NCI-H2081 treated with DMSO at 0.1 percent for 48 hours (cell line): Measurements from ENCODE around the gene TEPSIN.

Experiments used
- DNase-seq: peaks from one replicate; lab custom pipeline; 2025; lab: John Stamatoyannopoulos, UW

Gene TEPSIN

DNA sequence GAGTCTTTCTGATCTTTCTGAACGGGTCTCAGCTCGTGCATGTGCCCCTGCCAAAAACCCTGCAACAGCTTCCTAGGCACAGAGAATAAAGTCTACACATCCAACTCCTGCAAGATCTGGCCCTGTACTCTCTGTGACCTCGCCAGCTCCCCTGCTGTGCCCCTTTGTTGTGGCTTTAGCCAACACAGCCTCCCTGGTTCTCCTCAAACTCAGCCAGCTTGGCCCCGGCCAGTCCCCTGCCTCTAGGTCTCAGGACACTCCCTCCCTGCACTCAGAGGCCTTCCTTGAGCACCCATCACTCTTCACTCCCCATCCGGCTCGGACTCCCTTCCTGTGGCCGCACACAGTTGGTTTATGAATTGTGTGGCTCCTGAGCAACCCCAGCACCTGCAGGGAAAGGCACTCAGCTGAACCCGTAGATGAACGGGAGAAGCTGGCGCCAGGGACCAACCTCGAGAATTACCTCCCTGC is 17.4 kb downstream of the TEPSIN start:
- DNase-seq: no peak

DNA sequence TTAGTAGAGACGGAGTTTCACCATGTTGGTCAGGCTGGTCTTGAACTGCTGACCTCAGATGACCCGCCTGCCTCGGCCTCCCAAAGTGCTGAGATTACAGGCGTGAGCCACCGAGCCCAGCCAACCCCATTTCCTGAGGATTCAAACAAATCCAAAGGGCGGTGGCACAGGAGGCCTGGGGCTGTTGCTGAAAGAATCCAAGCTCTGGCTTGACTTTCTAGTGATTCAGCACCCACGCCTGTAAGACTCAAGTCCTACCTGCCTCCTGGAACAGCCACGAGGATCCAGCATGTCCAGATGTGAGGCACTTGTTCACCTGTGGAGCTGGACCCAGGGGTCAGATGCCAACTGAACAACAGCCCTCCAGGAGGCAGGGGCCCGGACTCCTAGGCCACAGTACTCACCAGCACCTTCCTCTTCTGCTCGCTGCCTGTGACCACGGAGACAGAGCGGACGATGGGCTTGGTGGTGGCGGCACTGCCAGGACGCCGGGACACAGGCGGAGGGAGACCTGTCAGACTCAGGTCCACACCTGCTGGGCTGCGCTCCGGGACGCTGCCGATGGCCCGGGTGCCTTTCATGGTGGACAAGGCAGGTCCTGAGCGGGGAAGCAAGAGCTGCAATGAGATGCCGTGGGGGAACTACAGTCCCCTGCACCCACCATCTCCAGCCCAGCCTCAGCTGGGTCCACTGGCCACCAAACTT is 19.2 kb downstream of the TEPSIN start:
- DNase-seq: no peak

DNA sequence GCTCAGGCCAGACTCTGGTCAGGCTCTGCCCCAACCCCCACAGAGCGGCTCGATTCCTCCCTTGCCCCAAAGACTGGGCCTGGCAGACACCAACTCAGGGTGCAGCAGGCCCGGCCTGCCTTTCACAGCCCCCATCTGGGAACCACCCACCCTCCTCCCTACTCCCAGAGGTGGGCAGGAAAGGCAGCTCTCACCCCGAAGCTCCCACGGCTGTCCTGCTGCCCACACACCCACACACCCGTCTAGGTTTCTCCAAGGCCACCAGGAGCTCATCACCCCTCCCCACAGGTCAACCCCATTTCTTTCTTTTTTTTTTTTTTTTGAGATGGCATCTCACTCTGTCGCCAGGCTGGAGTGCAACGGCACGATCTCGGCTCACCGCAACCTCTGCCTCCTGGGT is 19.9 kb downstream of the TEPSIN start:
- no peak for DNase-seq

DNA sequence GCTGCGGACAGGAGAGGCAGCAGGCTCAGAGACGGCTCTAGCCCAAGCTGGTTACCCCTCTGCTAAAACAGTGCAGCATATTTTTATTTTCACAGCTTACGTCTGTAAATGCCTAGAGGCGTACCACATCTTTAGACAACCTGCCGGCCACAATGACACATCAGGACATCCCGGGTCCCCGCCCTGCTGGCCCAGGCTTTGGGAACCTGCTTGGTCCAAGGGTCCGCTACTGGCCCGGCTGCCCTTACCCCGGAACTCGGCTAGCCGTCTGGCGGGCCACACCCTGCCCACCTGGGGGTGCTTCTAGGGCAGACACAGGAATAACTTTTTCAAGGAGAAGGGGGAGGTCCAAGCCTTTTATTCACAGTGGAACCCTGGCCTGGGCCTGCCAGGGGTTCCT is 20.4 kb downstream of the TEPSIN start:
- DNase-seq: no peak

DNA sequence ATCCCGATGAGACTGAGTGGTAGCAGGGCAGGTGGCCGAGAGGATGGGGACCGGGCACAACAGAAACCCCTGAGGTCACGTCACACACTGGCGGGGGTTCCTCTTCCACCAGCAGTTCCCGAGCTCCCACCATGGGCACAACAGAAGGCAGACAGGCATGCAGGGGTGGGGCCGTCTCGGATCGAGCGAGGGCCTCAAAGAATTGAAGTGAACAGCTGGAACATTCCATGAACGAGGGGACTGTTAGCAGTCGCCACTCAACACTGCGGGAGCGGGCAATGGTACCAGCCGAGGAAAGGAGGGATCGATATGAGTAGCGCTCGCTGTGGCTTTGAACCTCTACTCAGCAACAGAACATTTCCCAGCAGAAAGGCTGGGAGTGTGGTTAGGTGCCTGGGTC is 21.4 kb downstream of the TEPSIN start:
- no peak for DNase-seq

DNA sequence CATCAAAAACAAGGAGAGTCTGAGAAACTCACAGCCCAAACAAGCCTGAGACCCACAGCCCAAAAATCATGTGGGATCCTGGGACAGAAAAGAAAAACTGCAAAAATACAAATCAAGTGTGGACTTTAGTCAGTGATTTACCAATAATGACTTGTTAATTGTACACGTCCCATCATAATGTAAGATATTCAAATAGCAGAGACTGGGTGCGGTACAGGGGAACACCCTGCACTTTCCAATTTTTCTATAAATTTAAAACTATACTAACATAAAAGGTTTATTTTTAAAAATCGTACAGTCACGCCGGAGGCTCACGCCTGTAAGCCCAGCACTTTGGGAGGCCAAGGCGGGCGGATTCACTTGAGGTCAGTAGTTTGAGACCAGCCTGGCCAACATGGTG is 24.9 kb downstream of the TEPSIN start:
- no peak for DNase-seq

DNA sequence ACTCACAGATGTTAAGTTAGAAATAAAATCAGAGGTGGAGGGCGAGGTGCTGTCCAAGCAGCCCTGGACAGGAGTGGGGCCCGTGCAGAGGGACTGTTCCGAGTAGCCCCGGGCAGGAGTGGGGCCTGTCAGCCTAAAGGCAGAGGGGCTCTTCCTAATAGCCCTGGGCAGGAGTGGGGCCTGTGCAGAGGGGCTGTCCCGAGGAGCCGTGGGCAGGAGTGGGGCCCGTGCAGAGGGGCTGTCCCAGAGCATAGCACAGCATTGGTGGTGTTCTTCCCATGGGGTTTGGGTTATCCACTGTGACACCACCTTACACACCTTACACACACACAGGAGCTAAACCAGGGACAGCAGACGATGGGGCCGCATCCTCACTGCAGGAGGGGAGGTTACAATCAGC is 26.5 kb downstream of the TEPSIN start:
- DNase-seq: no peak

DNA sequence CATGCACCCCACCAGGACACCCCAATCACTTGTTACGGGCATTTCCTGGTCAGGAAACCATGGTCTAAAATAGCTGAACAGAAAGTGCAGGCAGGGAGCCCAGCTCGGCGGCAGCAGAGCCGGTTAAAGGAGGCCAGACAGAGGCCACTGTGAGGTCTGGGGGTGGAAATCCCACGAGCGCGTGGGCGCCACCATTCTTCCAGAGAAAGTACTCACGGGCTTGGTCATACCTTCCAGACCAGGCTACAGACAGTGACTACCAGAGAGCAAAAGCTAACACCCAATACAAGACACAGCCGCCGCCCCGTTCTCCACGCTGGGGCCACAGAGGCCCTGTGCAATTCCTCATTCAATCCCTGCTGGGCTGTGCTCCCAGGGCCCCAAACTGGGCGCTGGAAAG is 28.0 kb downstream of the TEPSIN start:
- DNase-seq: no peak

DNA sequence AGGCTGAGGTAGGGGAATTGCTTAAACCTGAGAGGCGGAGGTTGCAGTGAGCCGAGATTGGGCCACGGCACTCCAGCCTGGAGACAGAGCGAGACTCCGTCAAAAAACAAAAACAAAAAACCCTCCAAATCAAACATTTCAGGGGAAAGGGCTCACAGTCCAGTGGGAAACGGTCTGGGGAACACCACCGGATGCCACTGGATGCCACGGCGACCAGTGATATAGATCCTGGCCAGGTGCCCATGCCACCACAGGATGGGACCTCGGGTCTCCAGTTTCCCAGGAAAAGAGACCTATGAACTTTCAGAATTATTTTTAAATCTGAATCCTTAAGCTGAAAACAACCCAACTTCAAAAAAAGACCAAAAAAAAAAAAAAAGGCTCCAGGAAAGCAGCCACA is 28.4 kb downstream of the TEPSIN start:
- DNase-seq: no peak

DNA sequence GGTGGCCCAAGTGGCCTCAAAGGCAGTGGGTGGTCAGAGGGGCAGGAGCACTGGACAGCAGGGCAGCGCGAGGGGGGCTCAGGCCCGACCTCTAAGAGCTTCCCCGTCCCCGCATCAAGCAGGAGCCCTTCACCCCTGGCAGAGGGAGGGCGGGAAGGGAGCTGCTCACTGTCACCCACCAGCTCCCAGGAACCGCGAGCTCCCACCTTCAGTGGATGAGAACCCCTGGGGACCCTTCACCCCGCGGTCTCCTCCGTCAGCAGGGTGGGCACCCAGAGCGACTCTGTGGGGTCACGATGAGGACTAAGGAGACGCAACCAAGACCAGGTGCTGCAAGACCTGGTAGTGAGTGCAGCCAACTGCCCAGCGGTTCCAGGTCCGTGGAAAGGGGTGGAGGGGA is 29.7 kb downstream of the TEPSIN start:
- no peak for DNase-seq

DNA sequence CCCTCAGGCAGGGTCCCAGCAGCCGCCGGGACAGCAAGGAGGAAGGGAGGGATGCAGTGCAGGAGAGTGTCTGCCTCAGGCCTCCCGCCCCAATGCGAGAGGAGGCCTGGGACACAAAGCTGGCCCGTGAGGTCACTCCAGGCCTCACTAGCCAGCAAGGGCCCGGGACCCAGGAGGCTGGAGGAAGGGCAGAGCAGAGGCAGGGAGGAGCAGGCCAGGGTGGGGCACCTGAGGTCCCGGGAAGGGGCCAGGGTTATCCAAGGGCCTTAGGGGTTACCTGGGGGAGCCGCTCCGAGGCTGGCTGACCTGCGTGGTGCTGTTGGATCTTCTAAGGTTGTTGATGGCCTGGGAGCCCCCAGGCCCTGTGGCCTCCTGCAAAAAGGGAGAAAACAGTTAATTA is 30.2 kb downstream of the TEPSIN start:
- no peak for DNase-seq

DNA sequence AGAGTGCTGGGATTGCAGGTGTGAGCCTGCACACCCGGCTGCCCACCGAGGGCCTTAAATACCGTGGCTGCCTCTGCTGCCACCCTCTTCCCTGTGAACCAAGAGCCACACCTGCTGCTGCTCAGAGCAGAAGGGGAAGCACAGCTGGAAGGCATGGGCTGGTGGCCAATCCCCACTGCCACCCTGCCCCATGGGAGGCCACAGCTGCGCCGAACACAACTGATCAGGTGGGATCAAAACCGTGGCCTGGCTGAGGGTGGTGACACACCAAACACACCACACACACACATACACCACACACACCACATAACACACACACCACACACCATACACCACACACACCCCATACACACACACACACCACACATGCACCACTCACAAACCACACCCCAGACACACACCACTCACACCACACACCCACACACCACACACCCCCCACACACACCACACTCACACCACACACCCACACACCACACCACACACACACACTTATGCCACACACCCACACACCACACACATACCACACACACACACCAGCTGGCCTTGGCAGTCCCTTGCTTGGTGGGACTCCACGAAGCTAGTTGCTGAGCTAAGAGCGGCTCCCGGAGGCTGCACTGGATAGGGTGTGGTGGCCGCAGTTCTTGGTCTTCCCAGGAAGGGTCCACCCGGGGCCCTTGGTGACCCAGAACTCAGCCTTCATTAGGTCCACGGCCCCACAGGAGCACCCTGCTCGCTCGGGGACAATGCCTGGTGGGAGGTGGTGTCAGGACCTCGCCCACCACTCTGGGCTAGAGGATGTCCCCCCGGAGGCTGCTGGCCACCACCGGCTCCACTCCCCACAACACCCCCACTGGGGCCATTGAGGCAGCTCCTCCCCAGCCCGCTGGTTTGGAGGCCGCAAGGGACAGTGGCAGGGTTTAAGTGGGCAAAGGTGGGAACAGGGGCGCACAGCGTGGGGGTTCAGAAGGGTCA is 31.0 kb downstream of the TEPSIN start:
- peak; percentile 14 for DNase-seq

DNA sequence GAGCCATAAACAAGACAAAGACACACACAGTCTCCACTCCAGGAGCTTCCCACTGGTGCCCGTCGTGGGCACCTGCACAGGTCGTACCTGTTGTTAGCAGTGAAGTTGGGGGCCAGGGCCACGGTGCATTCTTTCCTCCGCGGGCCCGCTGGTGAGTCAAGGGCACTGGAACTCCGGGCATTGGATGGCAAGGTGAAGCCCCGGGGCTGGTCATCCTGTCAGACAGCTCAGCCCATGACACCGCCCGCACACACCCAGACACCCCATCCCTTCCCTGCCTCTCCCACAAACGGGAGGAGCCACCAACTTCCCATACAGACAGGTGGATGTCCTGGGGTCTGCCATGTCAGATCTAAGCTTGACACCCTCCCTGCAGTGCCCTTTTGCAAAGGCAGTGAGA is 32.2 kb downstream of the TEPSIN start:
- DNase-seq: no peak

DNA sequence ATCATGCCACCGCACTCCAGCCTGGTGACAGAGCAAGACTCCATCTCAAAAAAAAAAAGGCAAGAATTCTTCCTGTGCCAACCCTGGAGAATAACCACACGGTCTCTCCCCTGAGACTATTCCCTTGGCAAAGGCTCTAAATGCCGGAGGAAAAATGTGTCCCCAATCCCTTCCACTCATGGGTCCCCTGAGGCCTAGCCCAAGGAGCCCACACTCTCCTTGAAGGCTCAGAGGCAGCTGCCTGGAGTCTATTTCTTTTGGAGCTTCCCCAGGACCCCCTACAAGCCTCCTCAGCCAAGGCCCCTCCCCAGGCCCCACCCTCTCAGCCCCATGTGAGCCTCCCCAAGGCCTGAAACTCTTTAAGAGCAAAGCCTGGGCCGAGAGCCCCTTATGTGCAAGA is 32.7 kb downstream of the TEPSIN start:
- DNase-seq: no peak

DNA sequence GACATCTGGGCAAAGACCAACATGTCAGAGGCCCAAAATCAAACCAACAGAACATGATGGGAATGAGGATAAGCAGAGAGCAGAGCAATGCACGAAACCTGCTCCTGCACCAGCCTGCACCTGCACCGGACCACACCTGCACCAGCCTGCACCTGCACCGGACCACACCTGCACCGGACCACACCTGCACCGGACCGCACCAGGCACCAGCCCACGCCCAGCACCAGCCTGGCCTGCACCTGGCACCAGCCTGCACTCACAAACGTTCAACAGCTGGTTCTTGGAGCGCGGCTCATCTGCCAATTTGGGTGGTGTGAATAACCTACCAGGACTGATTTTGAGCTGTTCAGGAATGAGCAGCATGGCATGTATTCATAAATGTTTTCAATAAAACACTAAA is 34.3 kb downstream of the TEPSIN start:
- no peak for DNase-seq

DNA sequence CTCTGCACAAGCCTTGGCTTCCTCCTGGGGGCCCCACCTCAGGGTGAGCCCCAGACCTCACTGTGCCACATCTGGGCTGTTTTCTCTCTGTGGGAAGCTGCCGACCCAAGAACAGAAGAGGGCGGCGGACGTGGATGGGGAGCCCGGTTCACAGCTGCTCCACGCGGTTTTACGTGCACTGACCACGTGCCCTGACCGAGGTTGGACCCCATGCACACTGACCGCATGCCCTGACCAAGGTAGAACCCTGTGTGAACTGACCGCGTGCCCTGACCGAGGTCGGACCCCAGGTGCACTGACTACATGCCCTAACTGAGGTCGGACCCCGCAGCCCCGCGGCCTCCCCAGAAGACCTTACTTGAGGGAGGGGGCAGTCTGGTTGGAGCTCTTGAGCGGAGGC is 35.7 kb downstream of the TEPSIN start:
- no peak for DNase-seq

DNA sequence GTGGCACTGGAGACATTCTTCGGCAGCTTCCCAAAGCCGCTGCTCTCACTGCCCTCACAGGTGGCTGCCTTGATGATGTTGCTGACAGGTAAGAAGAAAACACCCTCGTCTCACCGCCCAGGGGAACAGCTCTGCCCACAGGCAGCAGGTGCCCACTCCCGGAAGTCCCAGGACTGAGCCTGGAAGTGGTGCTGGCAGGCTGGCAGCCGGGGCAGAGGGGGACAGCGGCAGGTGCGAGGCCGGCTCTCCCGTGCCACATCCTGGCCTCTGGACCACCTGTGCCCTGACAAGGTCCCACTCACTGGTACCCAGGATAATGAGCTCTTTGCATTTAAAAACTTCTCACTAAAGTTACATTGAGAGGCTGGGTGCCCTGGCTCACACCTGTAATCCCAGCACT is 36.5 kb downstream of the TEPSIN start:
- no peak for DNase-seq

DNA sequence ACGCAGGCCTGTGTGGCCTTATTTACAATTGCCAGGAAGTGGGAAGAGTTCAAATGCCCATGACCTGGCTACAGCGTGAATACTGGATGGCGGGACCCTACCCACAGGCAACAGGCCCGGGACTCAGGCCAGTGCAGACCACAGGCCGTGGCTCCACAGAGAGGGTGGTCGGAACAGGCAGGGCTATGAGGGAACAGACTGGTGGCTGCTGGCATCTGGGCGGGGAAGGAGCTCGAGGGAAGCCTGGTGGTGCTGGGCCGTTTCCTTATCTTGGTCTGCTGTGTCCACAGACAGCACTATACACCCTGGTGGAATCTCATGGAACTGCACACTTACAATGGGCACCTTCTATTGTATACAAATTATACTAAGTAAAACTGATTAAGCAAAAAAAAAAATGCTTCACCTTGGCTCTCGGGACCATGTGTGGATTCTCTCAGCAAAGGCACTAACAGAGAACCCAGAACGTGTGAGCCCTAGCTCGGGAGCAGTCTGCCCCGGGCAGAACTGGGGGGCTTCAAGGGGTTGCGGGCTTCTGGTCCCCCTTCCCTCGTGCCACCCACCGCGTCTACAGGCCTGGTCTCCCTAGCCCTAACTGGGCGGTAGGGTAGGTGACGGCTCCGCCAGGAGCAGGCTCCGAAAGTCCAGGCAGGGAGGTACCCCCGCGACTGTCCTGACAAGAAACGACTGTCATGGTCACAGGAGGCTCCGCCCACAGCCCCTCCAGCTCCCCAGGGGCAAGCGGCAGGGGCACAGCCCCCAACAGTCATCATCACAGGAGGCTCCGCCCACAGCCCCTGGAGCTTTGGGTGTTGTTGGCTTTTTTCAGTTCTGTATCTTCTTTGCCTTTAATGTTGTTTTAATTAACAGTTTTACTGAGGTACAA is 37.9 kb downstream of the TEPSIN start:
- no peak for DNase-seq

DNA sequence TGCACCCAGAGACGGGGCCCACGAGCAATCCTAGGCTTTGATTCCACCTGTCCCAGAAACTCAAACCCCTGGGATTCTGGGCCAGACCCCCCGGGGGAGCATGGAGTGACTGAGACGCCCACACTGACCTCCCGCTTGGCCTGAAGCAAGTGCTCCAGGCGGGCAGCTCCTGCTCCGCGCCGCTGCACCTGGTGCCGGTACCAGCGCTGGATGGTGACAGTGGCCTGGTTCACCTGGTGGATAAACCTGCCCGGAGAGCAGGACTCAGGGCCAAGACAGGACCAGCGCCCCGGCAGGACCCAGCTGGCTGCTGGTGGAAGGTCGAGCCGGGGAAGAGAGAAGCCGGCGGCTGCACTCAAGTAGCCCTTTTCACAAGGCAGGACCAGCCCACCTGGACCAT is 38.7 kb downstream of the TEPSIN start:
- DNase-seq: no peak

DNA sequence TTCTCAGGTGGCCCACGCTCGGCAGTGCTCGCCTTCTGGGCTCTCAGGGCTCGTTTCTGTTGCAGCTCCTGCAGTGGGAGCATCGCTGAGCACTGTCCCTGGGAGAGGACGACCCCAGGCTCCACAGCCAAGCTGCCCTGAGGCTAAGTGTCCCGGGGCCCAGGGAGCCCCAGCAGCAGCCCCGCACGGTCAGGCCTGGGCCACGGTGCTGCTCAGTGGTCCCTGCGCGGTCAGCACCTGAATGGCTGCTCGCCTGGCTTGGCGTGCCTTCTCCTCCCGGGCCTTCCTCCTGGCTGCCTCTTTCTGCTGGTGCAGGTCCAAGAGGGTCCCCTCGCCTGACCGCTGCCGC is 39.4 kb downstream of the TEPSIN start:
- no peak for DNase-seq

DNA sequence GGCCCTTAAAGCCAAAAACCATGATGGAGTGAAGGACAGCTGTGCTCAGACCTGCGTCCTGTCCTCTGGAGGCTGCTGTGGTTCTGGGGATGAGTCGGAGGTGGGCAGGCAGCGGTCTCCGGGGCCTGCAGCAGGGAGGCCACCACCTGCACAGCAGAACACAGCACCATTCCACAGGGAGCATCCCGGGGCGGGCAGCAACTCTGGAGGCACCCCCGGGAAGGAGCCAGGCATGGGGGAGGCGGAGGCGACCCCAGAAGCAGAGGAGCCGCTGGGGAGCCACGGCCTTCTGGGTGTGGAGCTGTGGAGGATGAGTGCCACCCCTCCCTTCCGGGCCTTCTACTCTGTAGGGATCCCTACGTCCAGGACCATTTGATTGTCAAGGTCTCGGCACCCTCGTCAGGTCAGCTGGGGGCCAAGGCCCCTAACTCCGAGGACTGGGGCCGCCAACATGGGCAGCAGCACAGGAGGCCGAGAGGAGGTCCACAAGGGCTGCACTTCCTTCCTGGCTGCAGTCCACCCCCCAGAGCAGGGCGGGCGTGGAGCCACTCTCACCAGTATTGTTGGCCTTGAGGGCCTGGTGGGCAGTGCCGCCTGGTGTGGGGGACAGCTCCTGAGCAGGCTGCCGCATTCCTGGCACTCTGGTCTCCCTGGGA is 39.9 kb downstream of the TEPSIN start:
- no peak for DNase-seq
